Pons (tissue), 1 donor: Measurements from ENCODE around the gene KDM1B.

ENCODE experiments used
- DNase-seq: peaks from one replicate; pipeline ENCODE4 v3.0.0-alpha.2; 2016; ENCODE audit warnings: low spot score

KDM1B gene

GRCh38 chr6:18262702-18263417 lies 107.6 kb downstream of the KDM1B start:
- peak; percentile 14 for DNase-seq

DNA sequence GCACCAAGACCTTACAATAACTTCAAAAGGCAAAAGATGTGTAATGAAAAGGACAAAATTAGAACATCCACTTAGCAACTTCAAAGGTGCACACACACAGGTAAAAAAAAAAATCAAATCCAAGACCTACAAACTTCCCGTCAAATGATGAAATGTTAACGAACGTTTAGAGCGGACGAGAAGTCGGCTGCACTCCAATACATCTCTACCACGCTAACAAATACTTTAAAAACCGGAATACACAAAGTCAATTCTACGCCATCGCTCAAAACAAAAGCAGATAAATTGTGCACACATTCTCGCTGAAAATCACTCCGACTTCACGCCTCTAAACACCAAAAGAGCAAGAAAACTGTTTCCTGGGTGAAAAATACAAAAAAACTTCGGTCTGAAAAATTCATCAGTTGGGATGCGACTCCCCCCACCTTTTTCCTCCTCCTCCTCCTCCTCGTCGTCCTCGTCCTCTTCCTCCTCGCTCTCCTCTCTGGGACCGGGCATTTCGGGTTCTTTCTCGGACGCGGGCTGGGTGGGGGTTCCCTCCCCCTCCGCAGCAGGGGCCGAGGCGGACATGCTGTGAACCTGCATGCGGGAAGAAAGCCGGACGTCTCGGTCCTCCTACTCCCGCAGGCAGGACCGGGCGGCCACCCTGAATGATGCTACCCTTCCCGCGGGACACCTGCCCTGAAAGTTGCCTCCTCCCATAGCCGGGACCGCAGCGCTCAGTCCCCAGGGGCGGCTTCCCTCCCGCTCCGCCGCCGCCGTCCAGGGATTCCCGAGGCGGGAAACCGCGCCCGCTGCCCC lies 108.4 kb downstream of the KDM1B start:
- DNase-seq: peak; percentile 46

GRCh38 chr6:18264219-18264922 lies 109.1 kb downstream of the KDM1B start, which contains the start of gene DEK:
Gene DEK, minus strand, starts transcription at chr6:18264530. Its CDS starts 543 bp downstream, at chr6:18263987.
- peak; percentile 80 for DNase-seq

GRCh38 chr6:18264923-18265377 lies 109.7 kb downstream of the KDM1B start:
- DNase-seq: peak; percentile 25

GRCh38 chr6:18265787-18266522 lies 110.7 kb downstream of the KDM1B start:
- no peak for DNase-seq

DNA sequence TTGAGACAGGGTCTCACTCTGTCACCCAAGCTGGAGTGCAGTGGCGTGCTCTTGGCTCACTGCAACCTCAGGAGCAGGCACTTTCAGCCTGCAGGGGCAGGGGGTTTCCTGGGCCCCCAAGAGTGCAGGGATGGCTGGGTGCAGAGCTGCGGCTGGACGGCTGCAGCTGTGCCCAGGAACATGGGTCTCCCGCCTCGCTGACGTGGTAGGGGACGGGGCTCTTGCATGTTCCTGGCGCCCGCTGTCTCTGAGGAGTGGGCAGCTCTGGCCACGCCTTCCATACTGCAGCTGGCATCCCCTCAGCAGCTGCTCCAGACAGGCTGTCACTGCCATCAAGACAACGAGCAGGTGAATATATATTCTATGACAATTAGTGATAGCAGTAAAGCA lies 111.3 kb downstream of the KDM1B start:
- no peak for DNase-seq

GRCh38 chr6:18268066-18268465 lies 112.8 kb downstream of the KDM1B start:
- no peak for DNase-seq

DNA sequence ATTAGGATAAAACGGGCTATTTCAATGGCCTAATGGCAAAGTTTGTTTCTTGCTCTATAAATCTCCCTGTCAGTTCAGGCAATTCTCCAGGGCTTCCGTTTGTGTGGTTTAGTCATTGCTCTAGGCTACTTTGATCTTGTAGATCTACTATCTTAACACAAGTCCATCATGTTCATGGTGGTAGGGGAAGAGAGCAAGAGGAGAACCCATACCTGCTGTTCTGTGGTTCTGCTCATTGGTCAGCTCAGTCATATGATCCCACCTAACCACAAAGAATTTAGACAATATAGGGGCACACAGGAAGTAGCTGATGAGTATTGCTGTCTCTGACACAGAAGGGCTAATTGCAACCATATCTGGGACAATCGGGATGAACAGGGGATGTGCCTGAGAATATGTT lies 114.0 kb downstream of the KDM1B start:
- no peak for DNase-seq

DNA sequence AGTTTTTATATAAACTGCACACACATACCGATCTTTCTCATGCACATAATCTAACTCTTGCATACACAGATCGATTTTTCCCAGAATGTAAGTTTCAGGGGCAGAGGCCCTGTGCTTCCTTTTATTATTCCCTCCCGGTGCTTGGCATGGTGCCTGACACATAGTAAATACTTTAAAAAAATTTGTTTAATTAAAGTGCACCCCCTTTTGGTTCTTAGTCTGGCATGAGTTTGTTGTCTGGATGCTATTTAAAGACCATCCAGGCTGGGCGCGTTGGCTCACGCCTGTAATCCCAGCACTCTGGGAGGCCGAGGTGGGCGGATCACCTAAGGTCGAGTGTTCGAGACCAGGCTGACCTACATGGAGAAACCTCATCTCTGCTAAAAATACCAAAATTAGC lies 114.5 kb downstream of the KDM1B start:
- no peak for DNase-seq

DNA sequence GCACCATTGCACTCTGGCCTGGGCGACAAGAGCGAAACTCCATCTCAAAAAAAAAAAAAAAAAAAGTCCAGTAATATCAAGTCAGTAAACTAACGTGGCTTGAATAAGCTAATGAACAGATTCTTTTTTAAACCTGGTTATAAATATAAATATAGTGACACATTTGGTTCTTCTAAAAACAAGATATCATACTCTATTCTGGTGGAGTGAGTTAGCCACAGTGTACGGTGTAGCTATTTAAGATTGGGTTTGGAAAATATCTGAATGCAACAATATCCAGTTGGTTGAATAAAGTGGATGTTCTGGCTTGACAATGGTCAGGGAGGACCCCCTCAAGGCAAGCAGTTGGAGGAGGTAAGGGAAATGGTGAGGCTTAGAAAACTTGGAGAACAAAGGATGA lies 115.0 kb downstream of the KDM1B start:
- DNase-seq: no peak
